SK-N-SH (cell line): ENCODE data around the gene SHISA5.

Experiments
- CTCF ChIP-seq: fragments of 200-600 bp; sonication (generic); IDR thresholded peaks from 2 replicates; pipeline ENCODE4 v1.6.1; 2017; ENCODE audit warnings: antibody characterized with exemption, mild to moderate bottlenecking, moderate library complexity
- ELF1 ChIP-seq: IDR thresholded peaks from 2 replicates; pipeline ENCODE4 v1.4.0; 2012
- EP300 ChIP-seq, 2 experiments: IDR thresholded peaks; 2 replicates each; pipeline versions ENCODE4 v1.4.0 to v1.6.1; 2012; ENCODE audit warnings: borderline replicate concordance in 1 of 2, low read depth in 1 of 2, low read length in 1 of 2
- EZH2phosphoT487 ChIP-seq: fragments of 200-600 bp; sonication (generic); IDR thresholded peaks from 2 replicates; pipeline ENCODE4 v1.6.1; 2017; ENCODE audit warnings: low read depth, mixed run types, mild to moderate bottlenecking, antibody characterized with exemption, moderate library complexity, borderline replicate concordance
- FOXM1 ChIP-seq: IDR thresholded peaks from 2 replicates; pipeline ENCODE4 v1.4.0; 2012; ENCODE audit warnings: low read depth, mild to moderate bottlenecking
- MAX ChIP-seq: IDR thresholded peaks from 2 replicates; pipeline ENCODE4 v1.4.0; 2012; ENCODE audit warnings: low read depth
- POLR2AphosphoS5 ChIP-seq: IDR thresholded peaks from 2 replicates; pipeline ENCODE4 v1.6.1; 2012; ENCODE audit warnings: low read depth, low read length
- RAD21 ChIP-seq: IDR thresholded peaks from 2 replicates; pipeline ENCODE4 v1.6.1; 2012; ENCODE audit warnings: mild to moderate bottlenecking, low read length
- REST ChIP-seq: IDR thresholded peaks from 2 replicates; pipeline ENCODE4 v1.6.1; 2012; ENCODE audit warnings: mild to moderate bottlenecking, low read depth, low read length, moderate library complexity

- TF ChIP-seq CTCF (no peak), ELF1 (no peak), RAD21 (no peak), POLR2AphosphoS5 (no peak), REST (no peak), EP300 (IDR thresholded peaks at IDR 0.05; ENCODE audit: borderline replicate concordance in 1 of 2, low read depth in 1 of 2, low read length in 1 of 2) (no peak), MAX (no peak), FOXM1 (no peak), EZH2phosphoT487 (no peak)
These were observed 85.8 kb downstream of the SHISA5 start for GRCh38 chr3:48418140-48418539.
